ENCODE results near the gene ADAM17. TPM values are rescaled to one million over a fixed set of nuclear protein-coding genes. Genes with fewer than 3 reads are reported as not detected.

ADAM17 gene
- total and polyA plus RNA-seq, 9 of the 15 experiments (the other 6 are each of a cell fraction or from before 2014, with no cell fraction given), result 5.8 to 30.0 (median 19.0) TPM

GRCh38 chr2:9555297-9556120, at the start of gene ADAM17 (continued):
- TF ChIP-seq COPS2 (conservative IDR thresholded peaks at IDR 0.05), result no peak
- TF ChIP-seq ATF3 (IDR thresholded peaks at IDR 0.05), result no peak
- TF ChIP-seq ATF3 (CRISPR knock-in tag; conservative IDR thresholded peaks at IDR 0.05), result 0 out of 2 replicates have a peak, but pooled peaks have one; percentile 1
- TF ChIP-seq MCM3 (IDR thresholded peaks at IDR 0.05), result no peak
- no peak for TF ChIP-seq USF2 (CRISPR knock-in tag; IDR thresholded peaks at IDR 0.05)
- no peak for TF ChIP-seq EWSR1 (IDR thresholded peaks at IDR 0.05; ENCODE audit: borderline replicate concordance, low read depth, partially characterized antibody)
- TF ChIP-seq ARID1B (IDR thresholded peaks at IDR 0.05), result peak; percentile 8
- no peak for TF ChIP-seq RFX7 (CRISPR knock-in tag; IDR thresholded peaks at IDR 0.05)
- peak; percentile 92 for TF ChIP-seq EP400 (IDR thresholded peaks at IDR 0.05)
- TF ChIP-seq IFI16 (CRISPR knock-in tag; IDR thresholded peaks at IDR 0.05), result no peak
- TF ChIP-seq DPF2 (IDR thresholded peaks at IDR 0.05), result peak; percentile 39; the same call in 1 of the 2 replicates
- no peak for TF ChIP-seq POLR3A (IDR thresholded peaks at IDR 0.05; ENCODE audit: borderline replicate concordance, extremely low read depth, insufficient read depth, insufficient read length)
- no peak for TF ChIP-seq POLR3G (IDR thresholded peaks at IDR 0.05; ENCODE audit: extremely low read depth, insufficient read length, insufficient replicate concordance)
- peak; percentile 89 for TF ChIP-seq ETV1 (tag; conservative IDR thresholded peaks at IDR 0.05; ENCODE audit: low read depth)
- no peak for TF ChIP-seq ARID3A (IDR thresholded peaks at IDR 0.05; ENCODE audit: borderline replicate concordance, low read depth, low read length)
- TF ChIP-seq, protein P1, sequence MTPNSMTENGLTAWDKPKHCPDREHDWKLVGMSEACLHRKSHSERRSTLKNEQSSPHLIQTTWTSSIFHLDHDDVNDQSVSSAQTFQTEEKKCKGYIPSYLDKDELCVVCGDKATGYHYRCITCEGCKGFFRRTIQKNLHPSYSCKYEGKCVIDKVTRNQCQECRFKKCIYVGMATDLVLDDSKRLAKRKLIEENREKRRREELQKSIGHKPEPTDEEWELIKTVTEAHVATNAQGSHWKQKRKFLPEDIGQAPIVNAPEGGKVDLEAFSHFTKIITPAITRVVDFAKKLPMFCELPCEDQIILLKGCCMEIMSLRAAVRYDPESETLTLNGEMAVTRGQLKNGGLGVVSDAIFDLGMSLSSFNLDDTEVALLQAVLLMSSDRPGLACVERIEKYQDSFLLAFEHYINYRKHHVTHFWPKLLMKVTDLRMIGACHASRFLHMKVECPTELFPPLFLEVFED (CRISPR knock-in tag; conservative IDR thresholded peaks at IDR 0.05), result no peak
- peak; percentile 79 for TF ChIP-seq BRD9 (IDR thresholded peaks at IDR 0.05; ENCODE audit: low read depth, partially characterized antibody)
- TF ChIP-seq, protein P2, sequence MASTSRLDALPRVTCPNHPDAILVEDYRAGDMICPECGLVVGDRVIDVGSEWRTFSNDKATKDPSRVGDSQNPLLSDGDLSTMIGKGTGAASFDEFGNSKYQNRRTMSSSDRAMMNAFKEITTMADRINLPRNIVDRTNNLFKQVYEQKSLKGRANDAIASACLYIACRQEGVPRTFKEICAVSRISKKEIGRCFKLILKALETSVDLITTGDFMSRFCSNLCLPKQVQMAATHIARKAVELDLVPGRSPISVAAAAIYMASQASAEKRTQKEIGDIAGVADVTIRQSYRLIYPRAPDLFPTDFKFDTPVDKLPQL (IDR thresholded peaks at IDR 0.05; ENCODE audit: extremely low read depth, insufficient read length), result no peak
- no peak for TF ChIP-seq NFYB (IDR thresholded peaks at IDR 0.05; ENCODE audit: extremely low read depth, insufficient read length)
- peak; percentile 96 for TF ChIP-seq L3MBTL2 (IDR thresholded peaks at IDR 0.05)
- no peak for TF ChIP-seq XRCC5 (IDR thresholded peaks at IDR 0.05; ENCODE audit: low read depth, low read length)
- TF ChIP-seq ZNF668 (CRISPR knock-in tag; IDR thresholded peaks at IDR 0.05), result peak; percentile 46; the same call in 1 of the 2 replicates
- TF ChIP-seq ZNF146 (CRISPR knock-in tag; IDR thresholded peaks at IDR 0.05; ENCODE audit: unreplicated experiment), result no peak
- TF ChIP-seq ZNF197 (CRISPR knock-in tag; IDR thresholded peaks at IDR 0.05; ENCODE audit: low read depth), result no peak
